Inflammatory macrophage (primary cell): ENCODE data around the gene PIGP.
"Not testable (repeated sequence)": the region's sequence is repeated elsewhere in the genome, so short reads cannot be mapped to it uniquely, and the experiment has no call there.

ENCODE experiments used
- DNase-seq, 2 donors: peaks; one replicate each; pipeline ENCODE4 v3.0.0-alpha.2; 2020 to 2022
- total RNA-seq, 18 experiments: gene quantifications; one replicate each; lab custom pipeline; 2026; ENCODE audit warnings: mixed read lengths in 6 of 18, inconsistent platforms in 2 of 18; lab: John Stamatoyannopoulos, UW

PIGP gene
- 4.8 to 21.8 (median 9.3) reads per million in 18 experiments for total RNA-seq

DNA sequence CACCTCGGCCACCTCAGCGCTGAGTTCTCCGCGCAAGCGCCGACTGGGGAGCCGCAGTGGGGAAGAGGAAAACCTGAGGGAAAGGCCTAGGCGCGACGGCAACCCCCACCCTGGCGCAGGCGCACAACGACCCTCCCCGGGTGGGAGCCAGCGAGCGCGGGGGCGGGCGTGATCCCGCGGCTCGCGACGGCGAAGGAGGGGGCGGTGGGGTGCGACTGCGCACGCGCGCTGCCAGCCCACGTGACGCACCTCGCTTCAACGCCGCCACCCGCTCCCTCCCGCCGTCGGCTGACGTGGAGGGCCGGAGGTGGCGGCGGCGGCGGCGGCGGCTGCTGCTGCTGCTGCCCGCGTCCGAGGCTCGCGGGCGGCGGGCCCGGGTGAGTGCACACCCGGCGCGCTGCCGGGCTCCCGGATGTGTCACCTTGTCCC, at the start of gene PIGP, which contains the start of gene TTC3:
Gene PIGP, minus strand, starts transcription at position 84 of the 429 bp plus-strand sequence. CDS start 556 bp downstream, outside the sequence.
Gene TTC3, plus strand, starts transcription at position 267 of the 429 bp plus-strand sequence. CDS start 14,004 bp downstream, outside the sequence.
- DNase-seq: peak; percentile 97

DNA sequence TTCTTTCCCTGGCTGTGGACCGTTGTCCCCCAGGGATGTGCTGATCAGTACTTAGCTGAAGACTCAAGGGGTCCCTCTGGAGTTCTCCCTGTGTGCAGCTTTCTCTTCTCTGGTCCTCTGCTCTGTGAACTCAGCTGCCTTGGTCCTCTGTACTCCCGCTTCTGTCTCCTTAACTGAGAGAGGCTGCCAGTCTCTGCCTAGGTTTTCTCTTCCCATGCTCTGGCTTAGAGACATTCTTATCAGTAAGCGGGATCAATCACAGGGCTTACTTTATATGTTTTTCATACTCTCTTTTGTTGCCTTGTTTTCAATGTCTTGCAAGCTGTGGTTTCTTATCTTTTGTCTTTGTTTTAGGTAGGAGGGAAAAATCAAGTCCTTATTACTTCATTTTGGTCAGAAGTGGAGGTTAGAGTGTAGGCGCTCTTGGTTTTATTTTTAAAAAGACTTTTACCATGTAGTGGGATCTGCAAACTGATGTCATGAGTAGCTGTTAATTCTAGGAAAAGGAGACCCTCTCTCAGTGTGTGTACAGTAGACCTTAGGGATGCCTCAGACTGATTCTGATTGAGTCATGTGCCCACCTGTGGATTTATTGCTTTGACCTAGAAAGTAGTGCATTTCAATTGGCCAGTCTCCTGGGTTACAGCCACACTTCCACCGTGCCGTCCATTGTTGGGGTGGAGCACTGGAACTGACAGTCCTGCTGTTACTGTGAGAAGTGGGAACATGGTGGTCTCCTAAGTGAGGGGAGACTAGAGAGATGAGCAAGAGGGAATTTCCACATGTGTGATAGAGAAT, 46.7 kb upstream of the PIGP start:
- no peak for DNase-seq

DNA sequence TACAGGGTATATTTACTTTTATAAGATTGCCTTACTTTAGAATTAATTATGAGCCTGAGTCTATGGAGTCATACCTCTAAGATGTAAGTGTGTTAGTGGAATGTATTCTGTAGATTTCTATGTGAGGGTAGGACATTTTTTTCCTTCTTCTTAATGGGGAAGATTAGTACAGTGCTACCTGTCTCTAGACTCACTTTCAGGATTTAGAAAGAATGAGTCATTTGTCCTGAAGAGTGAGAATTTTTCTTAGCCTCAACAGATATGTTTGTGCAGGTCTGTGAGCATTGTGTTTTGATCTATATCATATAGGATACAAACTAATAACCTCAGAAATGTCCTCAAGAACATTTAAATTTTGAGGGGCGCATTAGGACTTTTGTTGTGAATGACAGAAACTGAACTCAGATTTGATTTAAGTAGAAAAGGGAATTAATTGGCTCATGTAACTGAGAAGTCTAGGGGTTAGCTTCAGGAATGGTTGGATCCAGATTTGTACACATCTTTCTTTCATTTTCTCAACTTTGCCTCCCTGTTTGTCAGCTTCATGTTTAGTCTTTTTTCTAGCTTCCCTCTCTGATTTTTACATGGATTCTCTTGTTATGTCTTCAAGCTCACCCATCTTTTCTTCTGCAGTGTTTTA, 45.4 kb upstream of the PIGP start:
- DNase-seq: no peak

DNA sequence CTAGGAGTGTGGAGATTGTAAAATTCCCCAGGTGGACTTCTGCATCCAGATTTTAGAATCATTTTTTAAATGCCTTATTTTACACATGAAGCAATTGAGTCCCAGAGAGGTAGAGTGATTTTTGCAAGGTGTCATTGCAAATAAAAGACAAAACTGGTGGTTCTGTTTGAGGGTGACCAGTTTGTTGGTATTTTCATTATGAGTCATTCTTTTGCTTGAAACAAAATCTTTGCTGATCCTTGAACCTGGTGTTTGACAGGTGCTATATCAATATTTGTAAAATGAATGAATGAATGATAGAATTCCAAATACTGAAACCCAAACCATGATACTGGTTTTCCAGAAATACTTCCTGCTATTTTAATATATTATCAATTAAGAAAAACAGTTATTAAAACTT, 44.3 kb upstream of the PIGP start:
- DNase-seq: no peak

DNA sequence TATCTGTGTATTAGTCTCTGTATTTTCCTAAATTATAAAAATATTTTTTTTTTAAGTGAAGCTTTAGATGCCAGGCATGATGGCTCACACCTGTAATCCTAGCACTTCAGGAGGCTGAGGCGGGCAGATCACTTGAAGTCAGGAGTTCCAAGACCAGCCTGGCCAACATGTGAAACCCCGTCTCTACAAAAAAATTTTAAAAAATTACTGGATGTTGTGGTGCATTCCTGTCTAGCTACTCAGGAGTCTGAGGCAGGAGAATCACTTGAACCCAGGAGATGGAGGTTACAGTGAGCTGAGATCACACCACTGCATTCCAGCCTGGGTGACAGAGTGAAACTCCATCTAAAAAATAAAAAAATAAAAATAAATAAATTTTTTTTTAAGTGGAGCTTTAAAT, 43.6 kb upstream of the PIGP start:
- DNase-seq: not testable (repeated sequence)

DNA sequence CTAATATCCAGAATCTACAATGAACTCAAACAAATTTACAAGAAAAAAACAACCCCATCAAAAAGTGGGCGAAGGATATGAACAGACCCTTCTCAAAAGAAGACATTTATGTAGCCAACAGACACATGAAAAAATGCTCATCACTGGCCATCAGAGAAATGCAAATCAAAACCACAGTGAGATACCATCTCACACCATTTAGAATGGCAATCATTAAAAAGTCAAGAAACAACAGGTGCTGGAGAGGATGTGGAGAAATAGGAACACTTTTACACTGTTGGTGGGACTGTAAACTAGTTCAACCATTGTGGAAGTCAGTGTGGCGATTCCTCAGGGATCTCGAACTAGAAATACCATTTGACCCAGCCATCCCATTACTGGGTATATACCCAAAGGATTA, 41.4 kb upstream of the PIGP start:
- DNase-seq: not testable (repeated sequence)

DNA sequence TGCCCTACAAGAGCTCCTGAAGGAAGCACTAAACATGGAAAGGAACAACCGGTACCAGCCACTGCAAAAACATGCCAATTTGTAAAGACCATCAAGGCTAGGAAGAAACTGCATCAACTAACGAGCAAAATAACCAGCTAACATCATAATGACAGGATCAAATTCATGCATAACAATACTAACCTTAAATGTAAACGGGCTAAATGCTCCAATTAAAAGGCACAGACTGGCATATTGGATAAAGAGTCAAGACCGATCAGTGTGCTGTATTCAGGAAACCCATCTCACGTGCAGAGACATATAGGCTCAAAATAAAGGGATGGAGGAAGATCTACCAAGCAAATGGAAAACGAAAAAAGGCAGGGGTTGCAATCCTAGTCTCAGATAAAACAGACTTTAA, 38.2 kb upstream of the PIGP start:
- not testable (repeated sequence) for DNase-seq

DNA sequence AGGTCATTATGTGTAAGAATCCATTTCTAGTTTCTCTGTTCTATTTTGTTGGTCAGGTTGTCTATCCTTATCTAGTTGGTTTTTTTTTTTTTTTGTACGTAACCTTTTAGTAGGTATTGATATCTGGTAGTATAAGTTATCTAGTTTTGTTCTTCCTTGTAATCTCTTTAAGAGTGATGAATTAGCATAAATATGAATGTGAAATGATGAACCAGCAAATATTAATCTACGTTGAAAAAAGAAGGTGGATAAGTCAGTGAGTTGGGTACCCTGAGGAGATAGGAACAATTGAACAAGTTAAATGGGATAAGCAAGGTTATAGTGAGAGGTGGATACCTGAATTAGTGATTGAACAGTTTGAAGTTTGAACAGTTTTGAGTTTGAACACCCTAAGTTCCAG, 34.1 kb upstream of the PIGP start:
- no peak for DNase-seq

DNA sequence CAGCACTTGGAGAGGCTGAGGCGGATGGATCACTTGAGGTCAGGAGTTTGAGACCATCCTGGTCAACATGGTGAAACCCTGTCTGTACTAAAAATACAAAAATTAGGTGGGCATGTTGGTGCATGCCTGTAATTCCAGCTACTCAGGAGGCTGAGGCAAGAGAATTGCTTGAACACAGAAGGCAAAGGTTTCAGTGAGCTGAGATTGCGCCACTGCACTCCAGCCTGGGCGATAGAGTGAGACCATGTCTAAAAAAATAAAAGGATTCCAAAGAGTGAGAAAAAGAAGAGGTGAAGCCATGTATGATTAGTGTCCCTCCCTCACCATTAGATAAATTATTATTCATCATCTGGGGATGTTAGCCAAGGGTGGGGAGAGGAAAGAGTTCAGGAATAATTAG, 29.9 kb upstream of the PIGP start:
- DNase-seq: not testable (repeated sequence)

DNA sequence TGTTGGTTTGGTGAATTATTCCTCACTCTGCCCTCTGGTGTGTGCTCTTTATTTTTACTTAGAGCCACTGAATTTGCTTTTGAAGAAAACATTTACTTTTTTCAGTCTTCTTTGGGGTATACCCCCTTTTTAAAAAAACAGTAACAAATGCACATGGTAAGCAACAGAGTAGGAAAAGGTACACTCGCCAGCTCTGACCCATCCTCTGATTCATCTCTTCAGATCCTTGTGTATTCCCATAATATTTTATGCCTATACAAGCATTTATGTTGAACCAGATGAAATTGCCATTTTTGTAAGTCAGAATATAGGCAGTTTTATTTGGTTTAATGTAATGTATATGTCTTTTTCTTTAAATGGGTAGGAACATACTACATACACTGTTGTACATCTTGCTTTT, 28.5 kb upstream of the PIGP start:
- no peak for DNase-seq

DNA sequence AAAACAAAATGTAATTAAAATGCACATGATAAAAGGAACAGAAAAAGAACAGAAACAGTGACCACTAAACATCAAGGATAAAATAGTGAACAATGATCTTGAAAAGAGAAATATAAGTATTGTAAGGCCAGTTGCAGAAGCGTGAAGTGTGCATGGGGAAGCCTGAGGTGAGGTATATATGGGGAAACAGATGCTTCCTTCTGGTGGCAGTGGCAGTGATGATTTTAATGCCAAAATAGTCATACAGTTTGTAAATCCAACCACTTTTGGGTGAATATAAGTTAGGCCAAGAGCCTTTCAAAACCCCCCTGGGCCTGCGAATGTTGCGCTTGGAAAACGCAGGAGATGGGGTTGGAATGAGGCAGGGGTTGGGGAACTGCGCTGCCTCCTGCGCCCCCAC, 27.4 kb upstream of the PIGP start:
- no peak for DNase-seq

DNA sequence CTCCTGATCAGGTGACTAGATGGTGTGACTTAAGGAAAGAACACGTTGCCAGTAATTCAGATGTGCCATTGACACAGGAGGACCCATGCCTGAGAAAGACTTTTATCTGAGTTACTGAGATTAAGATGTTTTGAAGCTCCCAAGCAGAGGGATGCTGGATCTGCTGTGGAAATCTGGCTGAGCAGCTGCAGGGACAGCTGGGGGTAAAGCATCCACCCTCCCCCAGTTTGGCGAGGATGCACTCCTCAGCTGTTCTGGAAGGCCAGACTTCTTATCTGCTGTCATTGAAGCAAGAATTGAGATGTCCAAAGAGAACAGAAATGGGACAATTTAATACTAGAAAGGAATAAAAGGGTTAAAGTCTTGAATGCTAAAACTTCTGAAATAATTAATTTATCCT, 25.9 kb upstream of the PIGP start:
- DNase-seq: no peak

DNA sequence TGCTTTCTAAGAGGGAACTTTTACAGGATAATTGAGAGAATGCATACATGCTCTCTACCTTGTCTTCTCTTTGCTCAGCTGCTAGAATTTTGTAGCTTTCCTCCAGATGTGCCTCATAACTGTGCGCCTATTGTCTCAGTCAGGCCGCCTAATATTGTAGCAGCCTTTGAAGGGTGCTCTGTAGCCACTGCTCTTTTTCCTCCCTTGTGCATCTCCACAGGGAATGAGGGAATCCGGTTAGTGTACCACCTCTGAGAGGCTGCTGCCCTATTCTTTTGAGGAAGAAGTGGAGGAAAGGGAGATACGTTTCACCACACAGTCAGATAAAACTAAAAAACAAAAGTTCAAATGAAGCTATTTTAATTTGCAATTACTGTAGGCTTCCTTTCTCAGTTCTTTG, 22.9 kb upstream of the PIGP start:
- DNase-seq: no peak

DNA sequence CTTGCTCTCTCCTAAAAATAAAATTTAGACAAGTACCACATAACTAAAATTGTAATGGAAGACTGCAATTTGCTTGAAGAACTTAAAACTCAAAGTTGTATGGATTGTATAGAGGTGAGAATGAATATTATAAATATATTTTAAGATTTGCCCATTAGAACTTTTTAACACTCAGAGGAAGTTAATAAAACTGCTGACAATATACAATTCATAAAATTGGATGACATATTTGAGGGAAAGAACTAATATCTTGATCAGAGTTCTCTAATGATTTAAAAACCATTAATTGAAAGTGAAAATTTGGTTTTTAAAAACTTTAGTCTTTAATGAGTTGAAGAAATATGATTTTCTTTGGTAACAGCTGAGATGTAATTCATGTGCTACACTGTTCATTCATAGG, 21.1 kb upstream of the PIGP start:
- no peak for DNase-seq

DNA sequence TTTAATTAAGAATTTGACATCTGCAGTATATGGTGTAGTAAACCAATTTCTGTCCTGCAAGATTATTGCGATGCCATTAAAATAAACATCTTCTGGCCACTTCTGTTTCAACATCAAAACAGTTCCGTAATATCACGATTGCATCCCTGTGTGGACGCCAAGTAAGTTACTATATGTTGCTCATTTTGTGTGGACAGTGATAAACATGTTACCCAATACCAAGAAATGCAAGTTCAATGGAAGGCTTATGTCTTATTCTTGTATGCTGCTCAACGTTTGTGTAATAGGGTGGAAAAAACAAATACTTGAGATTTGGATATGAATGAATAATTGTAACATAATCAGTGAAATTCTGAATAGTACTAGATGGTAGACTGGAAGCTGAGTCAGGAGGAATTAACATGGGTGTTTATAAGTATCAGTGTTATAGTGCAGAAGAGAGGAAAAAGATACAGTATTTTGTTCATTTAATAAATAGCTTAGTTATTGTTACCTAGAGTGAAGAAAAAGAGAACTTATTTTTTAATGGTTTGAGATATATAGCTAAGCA, 15.4 kb upstream of the PIGP start:
- DNase-seq: peak; percentile 46 to 61

DNA sequence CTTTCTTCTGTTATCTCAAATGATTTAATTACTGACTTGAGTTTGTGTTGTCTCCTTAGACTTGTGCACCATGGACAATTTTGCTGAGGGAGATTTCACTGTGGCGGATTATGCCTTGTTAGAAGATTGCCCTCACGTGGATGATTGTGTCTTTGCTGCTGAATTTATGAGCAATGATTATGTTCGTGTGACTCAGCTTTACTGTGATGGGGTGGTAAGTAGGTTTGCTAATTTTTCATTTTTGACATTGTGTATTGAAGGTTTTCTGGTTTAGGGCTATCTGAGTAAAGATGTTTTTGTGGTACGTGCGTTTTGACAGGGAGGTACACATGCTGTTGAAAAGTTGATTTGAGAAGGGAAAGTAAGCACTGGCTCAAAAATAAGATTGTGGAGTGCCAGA, 14.3 kb upstream of the PIGP start:
- peak in 1 of 2 donors; percentile 12 for DNase-seq

DNA sequence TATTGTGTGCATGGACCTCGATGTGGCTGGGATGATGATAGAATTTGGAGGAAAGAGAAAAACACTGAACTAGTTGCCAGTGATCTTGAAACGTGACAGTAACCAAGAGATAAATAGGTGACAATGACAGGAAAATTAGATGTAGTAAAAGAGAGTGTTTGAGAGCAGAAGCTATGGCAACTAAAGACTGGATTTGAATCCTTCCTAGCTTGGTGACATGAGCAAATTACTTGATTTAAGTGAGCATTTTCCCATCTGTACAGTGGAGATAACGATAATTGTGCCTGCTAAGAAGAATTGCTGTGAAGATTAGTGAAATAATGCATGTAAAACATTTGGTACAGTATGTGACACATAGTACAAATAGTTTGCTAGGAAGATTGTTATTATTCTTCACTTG, 12.9 kb upstream of the PIGP start:
- no peak for DNase-seq

DNA sequence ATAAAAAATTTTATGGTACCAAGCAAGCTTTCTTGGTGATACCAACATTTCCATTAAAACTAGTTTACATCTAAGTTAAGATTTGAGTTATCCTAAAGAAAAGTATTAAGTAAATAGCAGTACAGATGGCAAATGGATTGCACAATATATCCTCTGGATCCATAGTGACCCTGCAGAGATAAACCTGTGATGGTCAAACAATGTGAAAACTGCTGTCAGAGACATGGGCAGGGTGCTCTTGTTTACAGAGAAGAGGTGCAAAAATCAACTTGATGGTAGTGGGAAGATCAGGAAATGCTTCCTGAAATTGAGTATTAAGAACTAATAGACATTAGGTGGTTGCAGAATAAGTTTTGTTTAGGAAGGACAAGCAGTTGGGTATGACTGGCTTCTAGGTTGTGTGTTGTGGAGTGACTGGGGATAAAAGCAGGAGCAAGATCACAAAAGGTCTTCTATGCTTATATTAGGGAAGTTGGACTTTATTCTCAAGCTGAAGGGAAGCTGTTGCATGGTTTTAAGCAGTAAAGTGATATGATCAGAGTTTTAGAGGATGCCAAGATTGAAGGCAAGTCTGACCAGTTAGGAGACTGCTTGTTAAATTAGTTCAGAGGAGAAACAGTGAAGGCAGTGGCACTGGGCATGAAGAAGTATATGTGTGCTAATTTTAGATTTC, 10.1 kb upstream of the PIGP start:
- peak in 1 of 2 donors; percentile 25 for DNase-seq

DNA sequence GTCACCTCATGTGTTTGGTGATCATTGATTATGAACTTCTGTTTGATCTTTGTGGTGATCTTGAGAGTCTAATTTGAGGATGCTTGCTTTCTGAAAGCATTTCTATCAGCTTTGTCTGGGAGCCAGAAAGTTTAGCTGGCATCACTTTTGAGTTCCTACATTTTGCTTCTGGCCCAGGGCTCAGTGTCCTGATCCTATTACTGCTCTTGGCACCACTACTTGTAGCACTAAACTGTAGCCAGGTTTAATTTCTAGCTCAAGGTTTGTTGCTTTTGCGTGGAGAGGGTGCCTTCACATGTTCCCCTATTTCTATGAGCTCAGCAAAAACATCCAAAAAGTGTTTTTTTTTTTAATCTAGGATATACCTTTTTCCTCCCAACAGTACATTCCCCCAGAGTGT, 9.5 kb upstream of the PIGP start:
- no peak for DNase-seq

DNA sequence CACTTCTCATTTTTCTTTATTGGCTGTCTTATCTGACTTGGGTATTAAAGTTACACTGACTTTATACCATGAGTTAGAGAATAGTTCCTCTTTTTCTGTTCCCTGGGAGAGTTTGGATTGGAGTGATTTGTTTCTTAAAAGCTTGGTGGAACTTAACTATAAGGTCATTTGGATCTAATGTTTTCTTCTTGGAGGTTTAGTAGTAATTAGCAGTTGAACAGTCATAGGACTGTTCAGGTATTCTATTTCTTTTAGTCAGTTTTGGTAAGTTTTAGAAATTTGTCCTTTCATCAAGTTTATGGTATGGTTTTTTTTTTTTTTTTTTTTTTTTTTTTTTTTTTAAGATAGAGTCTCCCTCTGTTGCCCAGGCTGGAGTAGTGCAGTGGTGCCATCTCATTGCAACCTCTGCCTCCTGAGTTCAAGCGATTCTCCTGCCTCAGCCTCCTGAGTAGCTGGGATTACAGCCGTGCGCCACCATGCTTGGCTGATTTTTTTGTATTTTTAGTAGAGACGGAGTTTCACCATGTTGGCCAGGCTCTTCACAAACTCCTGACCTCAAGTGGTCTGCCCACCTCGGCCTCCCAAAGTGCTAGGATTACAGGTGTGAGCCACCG, 6.4 kb upstream of the PIGP start:
- peak; percentile 35 to 52 for DNase-seq

DNA sequence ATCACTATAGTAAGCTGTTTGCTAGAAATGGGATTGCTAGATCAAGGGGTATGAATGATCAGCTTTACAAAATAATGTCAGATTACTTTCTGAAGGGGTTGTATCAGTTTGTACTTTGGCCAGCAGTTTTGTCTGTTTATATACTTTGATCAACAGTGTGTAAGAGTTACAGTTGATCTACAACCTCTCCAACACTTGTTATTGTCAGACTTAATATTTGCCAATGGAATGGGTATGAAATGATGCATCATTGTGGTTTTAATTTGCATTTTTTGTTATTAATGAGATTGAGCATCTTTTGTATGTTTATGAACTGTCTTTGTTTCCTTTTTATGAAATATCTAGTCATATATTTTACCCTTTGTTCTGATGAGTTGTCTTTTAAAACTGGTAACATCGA, 4.5 kb upstream of the PIGP start:
- no peak for DNase-seq

DNA sequence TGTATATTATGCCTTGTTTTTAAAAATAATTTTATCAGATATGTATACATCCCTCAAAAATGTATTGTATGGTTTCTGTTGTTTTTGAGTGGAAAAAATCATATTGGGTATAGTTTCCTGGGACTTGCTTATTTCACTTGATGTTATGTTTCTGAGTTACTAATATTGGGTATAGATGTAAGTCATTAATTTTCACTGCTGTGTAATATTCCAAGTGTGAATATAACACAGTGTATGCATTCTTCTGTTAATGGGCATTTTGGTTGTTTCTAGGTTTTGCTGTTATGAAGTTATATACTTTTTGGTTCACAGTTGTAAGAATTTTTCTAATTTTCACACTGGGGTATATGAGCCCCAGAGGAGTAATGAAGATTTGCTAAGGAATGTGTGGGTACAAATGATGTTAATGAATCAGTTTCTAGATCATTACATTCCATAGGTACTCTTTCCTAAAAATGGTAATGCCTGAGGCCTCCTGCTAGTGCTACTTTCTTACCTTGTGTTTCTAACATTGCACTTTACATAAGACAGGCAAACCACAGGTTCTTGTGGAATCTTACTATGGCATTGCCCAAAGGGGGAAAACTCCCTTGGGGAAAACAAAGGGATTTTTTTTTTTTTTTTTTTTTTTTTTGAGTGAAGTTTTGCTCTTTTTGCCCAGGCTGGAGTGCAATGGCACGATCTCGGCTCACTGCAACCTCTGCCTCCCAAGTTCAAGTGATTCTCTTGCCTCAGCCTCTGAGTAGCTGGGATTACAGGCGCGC, 3.4 kb upstream of the PIGP start:
- no peak for DNase-seq
